K562 treated with DMSO at 1 percent for 4 hours (cell line): ENCODE results near the gene ZNF750. TPM values are rescaled to one million over a fixed set of nuclear protein-coding genes. Genes with fewer than 3 reads are reported as not detected.

Experiments used
- total RNA-seq: library from RNA; unstranded; fragments of 300-600 nt; gene quantifications from 2 replicates; pipeline ENCODE4 v1.2.3, GENCODE V29; 2022; ENCODE audit not compliant: insufficient read depth

ZNF750 gene
- not detected in 2 replicates for total RNA-seq

DNA sequence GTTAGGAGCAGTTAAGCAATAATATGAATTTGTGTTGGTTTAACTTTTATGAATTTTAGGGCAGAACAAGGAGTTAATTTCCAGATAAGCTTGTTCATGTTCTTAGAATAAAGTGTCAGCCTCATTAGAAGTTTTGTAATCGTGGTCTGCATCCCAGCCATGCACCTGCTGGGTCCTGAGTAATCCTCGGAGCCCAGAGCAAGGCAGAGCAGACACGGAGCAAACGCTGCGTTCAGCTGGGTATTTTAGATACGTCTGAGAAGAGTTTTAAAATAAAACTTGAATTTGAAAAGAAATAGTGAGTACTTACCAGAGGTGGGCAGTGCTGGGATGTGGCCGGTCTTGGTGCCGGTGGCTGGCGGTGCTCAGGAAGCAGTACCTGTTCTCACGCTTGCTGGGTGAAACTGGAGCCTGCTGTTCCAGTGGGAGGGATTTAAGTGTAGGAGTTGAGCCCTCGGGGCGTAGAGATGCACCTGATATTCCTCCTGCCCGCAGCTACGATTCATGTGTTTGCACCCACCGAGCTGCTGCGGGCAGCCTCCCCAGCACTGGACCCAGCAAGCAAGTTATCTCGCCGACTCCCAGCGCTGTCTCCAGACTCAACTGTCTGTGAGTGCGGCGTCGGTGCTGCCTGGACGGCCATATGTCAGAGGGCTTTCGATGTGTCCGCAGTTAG lies at the start of gene ZNF750:
Gene ZNF750, minus strand, starts transcription at position 406 of the 676 bp plus-strand sequence. CDS start 7,568 bp downstream, outside the sequence.

Other genes with a start within 250 kb of the ZNF750 start
- gene WDR45B, start 191.6 kb downstream of the ZNF750 start, total RNA-seq: 37.2 and 41.3 TPM in 2 replicates
- gene RAB40B, start 141.3 kb downstream of the ZNF750 start, total RNA-seq: 2.6 and 8.9 TPM in 2 replicates
- gene FN3KRP, start 123.3 kb downstream of the ZNF750 start, total RNA-seq: 16.1 and 22.0 TPM in 2 replicates
- 18.8 and 19.6 TPM in 2 replicates for gene FN3K, start 104.4 kb downstream of the ZNF750 start, total RNA-seq
- 61.6 and 71.8 TPM in 2 replicates for gene TBCD, start 88.0 kb downstream of the ZNF750 start, total RNA-seq
- gene METRNL, start 239.6 kb upstream of the ZNF750 start, total RNA-seq: 14.5 and 27.4 TPM in 2 replicates